ENCODE data around the gene PTGFR. TPM values are rescaled to one million over a fixed set of nuclear protein-coding genes. Genes with fewer than 3 reads are reported as not detected.

Gene PTGFR
- total RNA-seq, 1 experiment from 2014 or later = not detected

DNA sequence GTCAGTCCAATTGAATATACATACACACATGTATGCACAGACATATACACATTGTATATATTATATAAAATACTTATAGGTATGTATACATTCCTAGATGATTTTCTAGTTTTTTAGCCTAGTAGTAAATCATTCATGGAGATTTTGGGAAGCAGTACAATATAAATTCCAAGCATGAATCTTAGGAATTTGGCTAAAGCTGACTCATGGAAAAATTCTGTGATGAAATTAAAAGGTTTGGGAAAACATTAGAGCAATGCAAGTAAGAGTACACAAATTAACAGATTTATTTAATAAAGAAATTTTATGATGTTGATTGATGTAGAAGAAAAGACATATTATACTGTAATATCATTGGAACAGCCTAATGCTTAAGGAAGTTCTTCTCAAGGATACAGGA lies 43.7 kb upstream of the PTGFR start:
- ChIA-PET POLR2A (no interaction called here), RAD21 (ENCODE audit: low non-redundant PET in 1 of 2, low total read pairs in 2 of 2, uncharacterized antibody in 2 of 2, unreplicated experiment in 2 of 2) (no interaction called here), CTCF (no interaction called here)
- ATAC-seq (no peak), DNase-seq (ENCODE audit: low read depth, low spot score) (no peak)
- H3K9me2 ChIP-seq (ENCODE audit: insufficient read depth) = no peaks in the 10 kb centered on the region
- no peaks in the 10 kb centered on the region for H3K4me1 ChIP-seq (ENCODE audit: control insufficient read depth in 1 of 2, insufficient read depth in 2 of 2, low read length in 2 of 2)
- H3K9me3 ChIP-seq (ENCODE audit: control insufficient read depth in 1 of 2, insufficient read depth in 1 of 2, low read depth in 1 of 2, low read length in 2 of 2) = no peaks in the 10 kb centered on the region
- no peaks in the 10 kb centered on the region for H3K27me3 ChIP-seq (ENCODE audit: insufficient read depth, low read length)
- no peak overlapping the region for H3K4me3 ChIP-seq (replicated peaks in 1 of 2; ENCODE audit: low read depth in 1 of 2, low read length in 2 of 2)
- intact Hi-C loops (cut with micrococcal nuclease) = no loop called here
- TF ChIP-seq ZFX (IDR thresholded peaks at IDR 0.05) (no peak), EZH2 (IDR thresholded peaks at IDR 0.05) (no peak), EZH2phosphoT487 (IDR thresholded peaks at IDR 0.05; ENCODE audit: borderline replicate concordance) (no peak), YY1 (IDR thresholded peaks at IDR 0.05; ENCODE audit: extremely low read depth, insufficient replicate concordance, low read depth, low read length) (no peak), EGR1 (IDR thresholded peaks at IDR 0.05; ENCODE audit: low read depth) (no peak), SRF (IDR thresholded peaks at IDR 0.05; ENCODE audit: low read depth) (no peak)
- TF ChIP-seq, protein P1, sequence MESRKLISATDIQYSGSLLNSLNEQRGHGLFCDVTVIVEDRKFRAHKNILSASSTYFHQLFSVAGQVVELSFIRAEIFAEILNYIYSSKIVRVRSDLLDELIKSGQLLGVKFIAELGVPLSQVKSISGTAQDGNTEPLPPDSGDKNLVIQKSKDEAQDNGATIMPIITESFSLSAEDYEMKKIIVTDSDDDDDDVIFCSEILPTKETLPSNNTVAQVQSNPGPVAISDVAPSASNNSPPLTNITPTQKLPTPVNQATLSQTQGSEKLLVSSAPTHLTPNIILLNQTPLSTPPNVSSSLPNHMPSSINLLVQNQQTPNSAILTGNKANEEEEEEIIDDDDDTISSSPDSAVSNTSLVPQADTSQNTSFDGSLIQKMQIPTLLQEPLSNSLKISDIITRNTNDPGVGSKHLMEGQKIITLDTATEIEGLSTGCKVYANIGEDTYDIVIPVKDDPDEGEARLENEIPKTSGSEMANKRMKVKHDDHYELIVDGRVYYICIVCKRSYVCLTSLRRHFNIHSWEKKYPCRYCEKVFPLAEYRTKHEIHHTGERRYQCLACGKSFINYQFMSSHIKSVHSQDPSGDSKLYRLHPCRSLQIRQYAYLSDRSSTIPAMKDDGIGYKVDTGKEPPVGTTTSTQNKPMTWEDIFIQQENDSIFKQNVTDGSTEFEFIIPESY (IDR thresholded peaks at IDR 0.05; ENCODE audit: extremely low read depth, insufficient replicate concordance, low read length) = no peak
- no peaks in the 10 kb centered on the region for H3K79me2 ChIP-seq (ENCODE audit: insufficient read depth, low read length)
- H2AFZ ChIP-seq (ENCODE audit: low read depth, low read length, poor library complexity, severe bottlenecking) = no peak overlapping the region
- no peak overlapping the region for H3K4me2 ChIP-seq (ENCODE audit: low read length)
- H3K27ac ChIP-seq (ENCODE audit: low read depth, low read length) = no peak overlapping the region
- H3K9ac ChIP-seq (ENCODE audit: low read length) = no peak overlapping the region
- H3K36me3 ChIP-seq (ENCODE audit: control insufficient read depth in 1 of 2, insufficient read depth in 2 of 2, low read length in 2 of 2) = no peaks in the 10 kb centered on the region
- H4K20me1 ChIP-seq (ENCODE audit: insufficient read depth) = no peaks in the 10 kb centered on the region
- BruUV-seq (replicated peaks) = no TSS peak

DNA sequence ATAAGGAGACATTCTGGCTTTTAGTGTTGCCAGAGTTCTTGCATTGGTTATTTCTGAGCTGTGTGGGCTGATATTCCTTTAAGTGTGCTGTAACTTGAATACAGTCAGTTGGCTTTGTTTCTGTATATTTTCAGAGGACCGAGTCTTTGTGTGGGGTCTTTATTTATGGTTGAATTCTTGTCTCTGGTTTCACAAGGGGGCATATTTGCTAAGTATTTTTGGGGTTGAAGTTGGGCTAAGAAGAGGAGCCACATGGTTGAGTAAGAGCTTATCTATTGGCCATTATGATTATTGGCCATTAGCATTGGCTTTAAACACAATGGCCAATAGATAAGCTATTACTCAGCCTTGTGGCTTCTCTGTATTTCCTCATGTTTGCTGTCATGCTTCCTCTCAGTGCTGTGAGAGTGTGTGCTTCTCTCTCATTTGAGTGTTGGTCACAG lies 26.3 kb upstream of the PTGFR start:
- Histone ChIP-seq H3K4me3 (replicated peaks in 1 of 2; ENCODE audit: low read depth in 1 of 2, low read length in 2 of 2) (no peak overlapping the region), H3K27me3 (ENCODE audit: insufficient read depth, low read length) (no peaks in the 10 kb centered on the region), H3K4me1 (ENCODE audit: control insufficient read depth in 1 of 2, insufficient read depth in 2 of 2, low read length in 2 of 2) (no peaks in the 10 kb centered on the region), H3K9me3 (ENCODE audit: control insufficient read depth in 1 of 2, insufficient read depth in 1 of 2, low read depth in 1 of 2, low read length in 2 of 2) (no peaks in the 10 kb centered on the region; a peak in 1 of 4 replicates), H3K79me2 (ENCODE audit: insufficient read depth, low read length) (no peaks in the 10 kb centered on the region), H3K36me3 (ENCODE audit: control insufficient read depth in 1 of 2, insufficient read depth in 2 of 2, low read length in 2 of 2) (no peaks in the 10 kb centered on the region), H3K9ac (ENCODE audit: low read length) (no peak overlapping the region), H3K4me2 (ENCODE audit: low read length) (no peak overlapping the region), H3K9me2 (ENCODE audit: insufficient read depth) (no peaks in the 10 kb centered on the region), H2AFZ (ENCODE audit: low read depth, low read length, poor library complexity, severe bottlenecking) (no peak overlapping the region), H4K20me1 (ENCODE audit: insufficient read depth) (no peaks in the 10 kb centered on the region), H3K27ac (ENCODE audit: low read depth, low read length) (no peak overlapping the region)
- DNase-seq (ENCODE audit: low read depth, low spot score) = no peak
- POLR2A ChIA-PET = no interaction called here
- CTCF ChIA-PET = no interaction called here
- RAD21 ChIA-PET (ENCODE audit: low non-redundant PET in 1 of 2, low total read pairs in 2 of 2, uncharacterized antibody in 2 of 2, unreplicated experiment in 2 of 2) = no interaction called here
- no peak for TF ChIP-seq CBX3 (IDR thresholded peaks at IDR 0.05; ENCODE audit: low read depth)
- no peak for TF ChIP-seq SIN3A (IDR thresholded peaks at IDR 0.05; ENCODE audit: low read depth)
- TF ChIP-seq, protein P2, sequence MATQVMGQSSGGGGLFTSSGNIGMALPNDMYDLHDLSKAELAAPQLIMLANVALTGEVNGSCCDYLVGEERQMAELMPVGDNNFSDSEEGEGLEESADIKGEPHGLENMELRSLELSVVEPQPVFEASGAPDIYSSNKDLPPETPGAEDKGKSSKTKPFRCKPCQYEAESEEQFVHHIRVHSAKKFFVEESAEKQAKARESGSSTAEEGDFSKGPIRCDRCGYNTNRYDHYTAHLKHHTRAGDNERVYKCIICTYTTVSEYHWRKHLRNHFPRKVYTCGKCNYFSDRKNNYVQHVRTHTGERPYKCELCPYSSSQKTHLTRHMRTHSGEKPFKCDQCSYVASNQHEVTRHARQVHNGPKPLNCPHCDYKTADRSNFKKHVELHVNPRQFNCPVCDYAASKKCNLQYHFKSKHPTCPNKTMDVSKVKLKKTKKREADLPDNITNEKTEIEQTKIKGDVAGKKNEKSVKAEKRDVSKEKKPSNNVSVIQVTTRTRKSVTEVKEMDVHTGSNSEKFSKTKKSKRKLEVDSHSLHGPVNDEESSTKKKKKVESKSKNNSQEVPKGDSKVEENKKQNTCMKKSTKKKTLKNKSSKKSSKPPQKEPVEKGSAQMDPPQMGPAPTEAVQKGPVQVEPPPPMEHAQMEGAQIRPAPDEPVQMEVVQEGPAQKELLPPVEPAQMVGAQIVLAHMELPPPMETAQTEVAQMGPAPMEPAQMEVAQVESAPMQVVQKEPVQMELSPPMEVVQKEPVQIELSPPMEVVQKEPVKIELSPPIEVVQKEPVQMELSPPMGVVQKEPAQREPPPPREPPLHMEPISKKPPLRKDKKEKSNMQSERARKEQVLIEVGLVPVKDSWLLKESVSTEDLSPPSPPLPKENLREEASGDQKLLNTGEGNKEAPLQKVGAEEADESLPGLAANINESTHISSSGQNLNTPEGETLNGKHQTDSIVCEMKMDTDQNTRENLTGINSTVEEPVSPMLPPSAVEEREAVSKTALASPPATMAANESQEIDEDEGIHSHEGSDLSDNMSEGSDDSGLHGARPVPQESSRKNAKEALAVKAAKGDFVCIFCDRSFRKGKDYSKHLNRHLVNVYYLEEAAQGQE (IDR thresholded peaks at IDR 0.05; ENCODE audit: low read depth) = no peak
- no peak for TF ChIP-seq TCF7L2 (IDR thresholded peaks at IDR 0.05; ENCODE audit: borderline replicate concordance, extremely low read depth, insufficient read depth, insufficient read length)
- no peak for TF ChIP-seq ZNF274 (IDR thresholded peaks at IDR 0.05; ENCODE audit: low read depth, low read length)
- TF ChIP-seq RAD21 (IDR thresholded peaks at IDR 0.05; ENCODE audit: low read depth) = no peak
- TF ChIP-seq SP1 (IDR thresholded peaks at IDR 0.05; ENCODE audit: low read depth) = no peak
- TF ChIP-seq ELF1 (IDR thresholded peaks at IDR 0.05; ENCODE audit: borderline replicate concordance, low read depth) = no peak
- TF ChIP-seq ZFX (IDR thresholded peaks at IDR 0.05) = no peak
- no peak for TF ChIP-seq CEBPB (IDR thresholded peaks at IDR 0.05; ENCODE audit: low read depth)
- no TSS peak for BruUV-seq (replicated peaks)
- ATAC-seq = no peak
- intact Hi-C loops (cut with micrococcal nuclease) = no loop called here
